HEK293 (cell line): ENCODE measurements around the gene EZH1.
"Not testable (repeated sequence)": the region's sequence is repeated elsewhere in the genome, so short reads cannot be mapped to it uniquely, and the experiment has no call there.

Source experiments
- ATF2 ChIP-seq: fragments of 450-650 bp; formaldehyde crosslinking; IDR thresholded peaks from 2 replicates; pipeline ENCODE4 v1.5.1; 2016; ENCODE audit warnings: missing biosample characterization, missing genetic modification characterization, low read depth
- CTCF ChIP-seq: fragments of 450-650 bp; formaldehyde crosslinking; IDR thresholded peaks from 2 replicates; pipeline ENCODE4 v1.5.1; 2016; ENCODE audit warnings: missing biosample characterization, missing genetic modification characterization
- MYNN ChIP-seq: fragments of 450-650 bp; formaldehyde crosslinking; IDR thresholded peaks from 2 replicates; pipeline ENCODE4 v1.5.1; 2016; ENCODE audit warnings: missing biosample characterization, missing genetic modification characterization, borderline replicate concordance
- ZBTB7A ChIP-seq: fragments of 450-650 bp; formaldehyde crosslinking; IDR thresholded peaks from 2 replicates; pipeline ENCODE4 v1.5.1; 2016; ENCODE audit warnings: low read depth, missing biosample characterization, missing genetic modification characterization
- ZNF112 ChIP-seq: fragments of 450-650 bp; formaldehyde crosslinking; IDR thresholded peaks from 2 replicates; pipeline ENCODE4 v1.5.0; 2017; ENCODE audit warnings: missing biosample characterization, missing genetic modification characterization
- ZNF133 ChIP-seq: fragments of 450-650 bp; formaldehyde crosslinking; IDR thresholded peaks from 2 replicates; pipeline ENCODE4 v1.5.1; 2016; ENCODE audit warnings: missing biosample characterization, missing genetic modification characterization
- ZNF175 ChIP-seq: fragments of 450-650 bp; formaldehyde crosslinking; IDR thresholded peaks from 2 replicates; pipeline ENCODE4 v1.5.1; 2016; ENCODE audit warnings: missing biosample characterization, missing genetic modification characterization
- ZNF274 ChIP-seq, 2 experiments: fragments of 200-500 bp in 1 of 2; fragments of 450-650 bp in 1 of 2; sonication (Bioruptor generic) in 1 of 2; formaldehyde crosslinking in 1 of 2; IDR thresholded peaks; 2 replicates each; pipeline versions ENCODE4 v1.5.1 to v1.6.1; 2014 to 2016; ENCODE audit warnings: borderline replicate concordance in 1 of 2, inconsistent platforms in 1 of 2, low read length in 1 of 2, missing biosample characterization in 1 of 2, missing genetic modification characterization in 1 of 2

- not testable (repeated sequence) for TF ChIP-seq CTCF; ATF2 (tag by site-specific recombination); ZNF274 (IDR thresholded peaks at IDR 0.05; ENCODE audit: low read length); ZNF274 (tag by site-specific recombination; IDR thresholded peaks at IDR 0.05; ENCODE audit: borderline replicate concordance); MYNN (tag by site-specific recombination); ZNF112; ZNF133 (tag by site-specific recombination); ZNF175 (tag by site-specific recombination); ZBTB7A (tag by site-specific recombination)
Observed at GRCh38 chr17:42742916-42743315, 1.9 kb downstream of the EZH1 start.
